ENCODE data around the gene C3orf70.

C3orf70 gene

DNA sequence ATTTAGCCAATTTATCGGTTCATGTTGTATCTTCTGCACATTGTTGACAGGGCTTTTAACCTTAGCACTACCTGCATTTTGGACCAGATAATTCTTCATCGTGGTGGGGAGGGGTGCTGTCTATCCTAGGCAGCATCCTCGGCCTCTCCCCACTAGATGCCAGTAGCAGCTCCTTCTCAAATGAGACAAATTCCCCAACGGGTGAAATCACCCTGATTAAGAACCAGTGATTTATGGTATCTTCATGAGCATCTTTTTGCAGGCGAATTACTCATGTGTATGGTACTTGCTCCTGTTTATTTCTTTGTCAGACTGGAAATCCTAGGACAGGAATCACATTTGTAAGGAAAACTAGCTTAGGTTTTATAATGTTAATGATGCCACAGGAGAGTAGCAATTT lies 68.0 kb downstream of the C3orf70 start:
- DNase-seq = no peak

DNA sequence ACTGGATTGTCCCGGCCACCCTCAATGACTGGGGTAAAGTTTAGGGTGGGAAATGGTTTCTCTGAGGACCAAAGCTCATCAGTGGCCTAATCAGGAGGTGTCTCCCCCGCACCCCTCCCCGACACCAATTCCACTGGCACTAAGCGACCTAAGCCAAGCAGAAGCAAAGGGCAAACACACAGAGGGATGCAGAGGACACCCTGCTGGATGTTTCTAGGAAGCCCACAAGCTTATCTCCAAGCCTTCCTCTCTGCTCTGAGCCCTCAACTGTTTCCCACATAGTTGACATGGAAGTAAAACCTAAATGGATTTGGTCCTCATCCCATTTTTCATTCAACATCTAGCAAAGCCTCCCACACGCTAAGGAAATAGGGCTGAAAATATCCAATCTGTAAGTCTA lies 68.5 kb downstream of the C3orf70 start:
- DNase-seq = no peak

DNA sequence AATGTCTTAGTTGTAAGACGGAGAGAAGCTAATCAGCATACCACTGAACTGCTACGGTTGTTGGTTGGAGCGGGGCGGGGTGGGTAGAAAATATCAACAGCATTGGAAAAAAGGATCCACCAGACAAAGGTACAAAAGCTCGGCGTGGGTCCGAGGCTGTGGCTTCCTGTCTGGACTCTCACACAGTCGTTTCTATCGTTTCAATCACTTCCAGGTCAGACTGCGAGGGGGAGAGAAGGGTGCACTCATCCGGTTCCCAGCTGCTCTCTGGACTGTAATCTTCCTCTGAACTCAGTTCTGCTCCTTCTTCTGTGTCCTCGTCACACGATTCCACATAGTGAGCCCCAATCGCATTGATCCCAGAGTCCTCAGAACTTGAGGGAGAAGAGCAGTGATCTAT lies 70.0 kb downstream of the C3orf70 start:
- DNase-seq = no peak

DNA sequence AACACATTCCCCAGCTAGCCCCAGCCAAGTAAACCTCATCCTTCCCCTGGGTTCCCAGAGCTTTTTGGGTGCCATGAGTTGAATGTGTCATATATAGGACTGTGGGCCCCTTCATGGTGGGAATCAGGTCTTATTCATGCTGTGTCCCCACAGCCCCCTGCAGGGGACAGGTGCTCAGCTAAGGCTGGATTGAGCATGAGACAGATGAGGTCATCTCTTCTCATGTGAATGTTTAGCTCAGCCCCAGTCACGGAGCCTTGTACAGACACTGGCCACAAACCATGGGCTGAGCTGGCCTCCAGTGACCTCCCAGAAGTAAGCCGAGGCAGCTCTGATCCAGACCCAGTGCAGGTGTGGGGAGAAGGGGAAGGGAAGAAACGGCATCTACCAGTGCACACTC lies 70.7 kb downstream of the C3orf70 start:
- DNase-seq = no peak

DNA sequence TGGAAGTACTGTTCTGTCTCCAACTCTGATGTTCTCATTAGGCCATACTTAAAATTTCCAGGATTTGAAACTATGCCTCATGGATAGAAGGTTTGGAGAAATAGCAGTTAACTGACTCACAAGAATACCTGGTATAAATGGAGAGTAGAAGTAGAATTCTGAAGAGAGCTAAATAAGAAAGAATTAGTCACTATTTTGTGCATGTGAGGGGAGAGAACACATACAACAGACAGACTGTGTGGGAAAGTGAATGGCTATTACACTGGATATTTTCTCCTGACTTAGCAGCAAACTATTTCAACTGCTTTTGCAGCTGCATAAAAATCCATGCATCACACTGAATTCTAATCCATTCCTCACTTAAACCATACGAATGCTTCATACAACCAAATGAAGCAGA lies 71.3 kb downstream of the C3orf70 start:
- DNase-seq = no peak

DNA sequence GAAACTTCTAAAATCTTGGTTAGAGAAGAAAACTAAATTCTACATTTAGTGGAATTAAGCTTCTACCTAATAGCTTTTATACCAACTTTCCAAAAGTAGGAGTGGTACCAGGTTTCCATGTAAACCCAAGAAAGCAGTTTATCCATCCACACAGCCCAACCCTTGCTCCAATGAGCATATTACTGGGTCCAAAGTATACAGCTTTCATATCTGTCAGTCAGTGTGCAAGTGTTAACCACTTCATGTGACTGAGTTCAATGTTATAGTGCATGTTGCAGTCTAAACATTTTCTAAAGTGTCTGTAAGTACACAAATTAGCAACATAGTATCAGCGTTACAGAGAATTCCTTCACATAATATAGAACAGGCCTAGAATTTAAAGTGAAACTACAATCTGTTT lies 73.2 kb downstream of the C3orf70 start:
- no peak for DNase-seq

DNA sequence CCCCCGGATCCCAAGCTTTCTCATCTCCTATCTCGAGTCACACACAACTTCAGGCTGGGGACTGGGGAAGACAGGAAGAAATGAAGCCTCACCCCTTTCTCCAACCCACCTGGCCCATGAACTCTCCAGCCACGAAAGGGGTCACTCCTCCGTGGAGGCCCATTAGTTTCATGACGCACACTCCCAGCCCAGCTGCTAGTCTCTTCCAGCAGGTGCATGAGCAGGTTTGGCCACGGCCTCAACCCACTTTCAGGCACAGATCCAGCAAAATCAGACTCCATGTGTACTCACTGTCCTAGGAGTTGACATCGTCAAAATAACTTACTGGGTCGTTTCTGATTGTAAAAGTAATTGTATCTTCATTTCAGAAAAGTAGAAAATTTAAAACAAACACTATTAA lies 76.6 kb downstream of the C3orf70 start:
- no peak for DNase-seq

DNA sequence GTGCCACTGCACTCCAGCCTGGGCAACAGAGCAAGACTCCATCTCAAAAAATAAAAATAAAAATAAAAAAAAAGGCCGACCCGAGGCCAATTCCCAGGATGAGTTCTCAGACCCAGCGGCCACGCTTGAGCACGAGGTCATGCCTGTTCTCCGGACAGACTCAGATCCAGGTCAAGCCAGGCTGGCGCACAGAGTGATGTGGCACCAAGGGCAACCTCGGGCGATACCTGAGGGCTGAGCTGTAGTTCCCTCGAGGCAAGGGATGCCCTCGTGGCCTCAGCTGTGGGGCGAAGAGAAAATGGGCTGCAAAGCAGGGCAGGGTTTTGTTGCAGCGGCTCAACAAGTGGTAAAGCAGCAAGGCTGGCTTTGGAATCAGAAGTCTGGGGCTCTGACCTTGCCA lies 77.3 kb downstream of the C3orf70 start:
- DNase-seq = no peak

DNA sequence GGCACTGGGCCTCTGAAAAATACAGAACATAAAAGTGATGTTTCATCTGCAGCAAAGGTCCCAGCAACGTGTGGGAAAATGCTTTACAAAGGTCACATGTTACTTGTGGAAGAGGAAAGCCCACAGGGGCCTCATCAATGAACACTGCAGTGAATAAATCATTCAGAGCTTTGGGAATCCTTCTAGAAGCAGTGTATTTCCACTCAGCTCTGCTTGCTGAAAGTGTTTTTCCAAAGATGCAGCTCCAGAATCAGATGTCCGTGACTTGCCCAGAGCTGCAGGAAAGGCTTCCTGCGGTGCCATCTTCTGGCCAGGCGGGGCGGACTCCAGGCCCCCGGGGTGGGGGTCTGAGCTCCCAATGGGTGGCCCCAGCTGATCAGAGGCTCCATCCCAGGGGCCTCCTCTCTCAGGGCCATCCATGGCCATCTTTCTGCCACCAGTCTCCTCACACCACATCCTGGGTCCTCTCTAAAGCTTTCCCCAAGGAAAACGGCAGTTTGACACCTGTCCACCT lies 81.5 kb downstream of the C3orf70 start:
- no peak for DNase-seq

DNA sequence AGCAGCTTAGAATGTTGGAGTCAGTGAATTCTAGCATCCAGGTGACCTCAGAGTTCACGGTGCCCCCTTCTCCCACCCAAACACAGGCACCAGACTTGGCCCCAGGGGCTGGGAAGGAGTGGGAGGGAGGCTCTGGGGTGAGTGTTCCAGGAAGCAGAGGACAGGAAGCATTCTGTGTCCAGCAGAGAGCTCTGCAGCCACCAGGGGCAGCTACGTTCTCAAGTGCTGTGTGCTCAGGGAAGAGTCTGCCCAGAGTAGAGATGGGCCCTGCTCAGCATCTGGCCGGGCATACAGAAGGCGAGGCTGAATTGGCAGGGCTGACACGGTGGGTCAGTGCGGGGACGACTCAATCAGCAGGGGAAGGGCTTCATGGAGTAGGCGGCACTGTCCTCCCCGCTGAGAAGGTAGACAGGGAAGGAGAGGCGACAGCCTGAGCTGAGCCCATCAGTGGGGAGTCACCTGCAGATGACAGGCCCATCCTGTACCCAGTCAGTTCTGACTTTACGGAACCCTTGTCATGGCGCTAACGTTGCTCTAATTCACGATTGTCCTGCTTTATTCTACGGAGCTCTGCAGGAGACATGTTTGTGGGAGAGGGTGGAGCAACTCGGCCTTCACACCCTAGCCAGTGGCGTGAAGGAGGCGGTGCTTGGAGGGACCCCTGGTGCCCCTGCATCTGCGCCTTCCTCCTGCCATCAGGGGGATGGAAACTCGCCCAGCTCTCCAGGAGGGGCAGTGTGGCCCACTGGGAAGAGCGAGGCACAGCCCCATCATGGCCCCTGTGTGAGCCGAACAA lies 82.2 kb downstream of the C3orf70 start:
- DNase-seq = no peak

DNA sequence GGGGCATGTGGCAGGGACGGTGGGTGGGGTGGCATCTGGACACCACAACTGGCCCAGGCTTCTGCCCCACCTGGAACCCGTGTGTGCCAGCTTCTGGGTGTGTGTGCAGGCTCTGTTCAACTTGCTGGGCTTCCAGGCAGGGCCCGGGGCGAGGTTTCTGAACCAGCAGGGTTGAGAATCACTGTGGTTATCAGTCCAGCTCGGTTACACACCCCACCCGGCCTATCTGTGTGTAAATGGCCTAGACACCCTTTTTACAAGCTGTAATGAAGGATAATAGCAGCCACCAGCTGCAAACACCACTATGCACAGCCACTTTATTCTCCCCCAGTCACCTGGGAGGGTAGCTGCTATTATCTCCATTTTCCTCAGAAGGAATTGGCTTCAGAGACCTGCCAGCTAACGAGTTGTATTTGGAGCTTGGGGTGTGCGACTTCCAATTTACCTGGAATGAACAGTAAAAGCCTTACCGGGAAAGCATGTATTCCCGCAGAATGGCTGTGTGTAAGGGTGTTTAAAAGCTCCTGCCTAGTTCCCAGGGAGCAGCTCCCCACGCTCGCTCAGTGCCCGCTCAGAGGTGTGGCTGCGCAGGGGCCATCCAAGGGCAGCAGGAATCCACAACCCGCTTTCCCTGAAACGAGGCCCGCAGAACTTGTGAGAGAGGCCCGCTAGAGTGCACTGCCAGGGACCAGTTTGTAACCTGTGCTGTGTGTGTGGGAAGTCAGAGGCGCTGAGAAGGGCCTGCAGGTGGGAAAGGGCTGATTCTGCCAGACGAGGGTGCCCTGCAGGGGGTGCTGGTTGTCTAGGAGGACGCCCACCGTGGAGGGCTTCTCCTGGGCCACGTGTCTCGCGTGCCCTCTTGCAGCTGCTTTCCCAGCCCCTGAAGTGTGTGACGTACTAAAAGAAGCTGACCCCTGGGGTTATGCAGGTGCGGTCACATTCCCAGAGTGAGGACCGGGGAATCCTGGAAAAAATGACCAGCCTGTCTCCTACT lies 83.5 kb downstream of the C3orf70 start:
- DNase-seq = no peak

DNA sequence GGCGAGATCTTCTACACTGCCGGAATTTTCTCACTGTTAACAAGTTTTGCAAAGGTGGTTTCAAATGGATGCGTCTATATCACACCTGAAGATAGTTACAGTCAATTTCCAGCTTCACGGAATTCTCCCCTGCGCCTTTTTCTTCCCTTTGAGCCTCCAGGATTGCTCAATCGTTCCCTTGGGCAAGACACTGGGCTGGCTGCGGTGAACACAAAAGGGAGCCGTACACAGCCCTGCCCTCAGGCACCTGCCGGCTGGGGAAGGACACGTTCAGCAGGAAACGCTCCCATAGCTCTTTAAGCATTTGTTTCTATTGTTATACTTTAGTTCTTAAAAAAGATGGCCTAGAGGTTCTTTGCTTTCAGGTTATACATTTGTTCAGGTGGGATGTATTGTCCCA lies 85.7 kb downstream of the C3orf70 start:
- DNase-seq = no peak

DNA sequence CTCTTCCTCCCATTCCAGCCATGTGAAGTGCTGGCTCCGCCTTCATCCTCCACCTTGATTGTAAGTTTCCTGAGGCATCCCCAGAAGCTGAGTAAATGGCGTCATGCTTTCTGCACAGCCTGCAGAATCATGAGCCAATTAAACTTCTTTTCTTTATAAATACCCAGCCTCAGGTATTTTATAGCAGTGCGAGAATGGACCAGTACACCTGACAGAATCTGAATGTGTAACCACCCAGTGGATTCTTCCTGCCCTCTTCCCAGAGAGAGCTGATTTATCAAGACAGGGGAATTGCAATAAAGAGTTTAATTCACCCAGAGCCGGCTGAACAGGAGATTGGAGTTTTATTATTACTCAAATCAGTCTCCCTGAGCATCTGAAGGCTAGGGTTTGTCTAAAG lies 86.6 kb downstream of the C3orf70 start:
- no peak for DNase-seq

DNA sequence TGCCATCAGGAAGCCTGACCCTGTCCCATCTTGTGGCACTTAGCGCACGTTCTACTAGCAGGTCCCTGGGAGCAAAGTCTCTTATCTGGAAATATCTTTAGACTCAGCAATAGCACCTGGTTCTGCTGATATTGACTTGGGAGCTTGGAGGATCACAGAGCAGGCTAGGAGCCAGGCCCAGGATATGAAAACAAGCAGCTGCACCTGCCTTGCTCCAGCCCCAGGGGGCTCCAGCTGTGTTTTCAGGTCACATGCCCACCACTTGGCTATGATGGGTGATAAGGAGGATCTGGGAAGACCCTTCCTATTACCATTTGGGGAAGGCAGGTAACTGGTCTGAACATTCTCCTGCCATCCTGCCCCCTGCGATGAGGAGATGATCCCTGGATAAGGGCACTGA lies 87.8 kb downstream of the C3orf70 start:
- DNase-seq = no peak

DNA sequence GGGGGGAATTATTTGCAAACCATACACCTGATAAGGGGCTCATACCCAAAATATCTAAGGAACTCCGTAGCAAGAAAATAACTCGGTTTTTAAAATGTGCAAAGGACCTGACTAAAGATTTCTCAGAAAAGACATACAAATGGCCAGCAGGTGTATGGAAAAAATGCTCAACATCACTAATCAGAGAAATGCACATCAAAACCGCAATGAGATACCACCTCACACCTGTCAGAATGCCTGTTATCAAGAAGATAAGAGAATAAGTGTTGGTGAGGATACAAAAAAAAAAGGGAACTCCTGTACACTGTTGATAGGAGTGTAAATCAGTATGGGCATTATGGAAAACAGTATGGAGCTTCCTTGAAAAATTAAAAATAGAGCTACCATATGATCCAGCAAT lies 89.4 kb downstream of the C3orf70 start:
- no peak for DNase-seq

DNA sequence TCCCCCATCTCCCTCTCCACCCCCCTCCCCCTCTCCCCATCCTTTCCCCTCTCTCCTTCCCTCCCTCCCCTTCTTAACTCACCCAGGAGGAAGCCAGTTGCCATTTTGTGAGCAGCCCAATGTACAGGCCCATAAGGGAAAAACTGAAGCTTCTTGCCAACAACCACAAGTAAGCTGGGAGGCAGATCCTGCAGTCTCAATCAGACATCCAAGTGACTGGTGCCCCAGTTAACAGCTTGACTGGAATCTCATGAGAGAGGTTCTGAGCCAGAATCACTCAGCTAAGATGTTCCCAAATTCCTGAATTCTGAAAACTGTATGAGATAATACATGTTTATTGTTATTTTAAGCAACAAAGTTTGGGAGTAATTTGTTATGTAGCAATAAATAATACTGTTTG lies 90.7 kb downstream of the C3orf70 start:
- DNase-seq = no peak

DNA sequence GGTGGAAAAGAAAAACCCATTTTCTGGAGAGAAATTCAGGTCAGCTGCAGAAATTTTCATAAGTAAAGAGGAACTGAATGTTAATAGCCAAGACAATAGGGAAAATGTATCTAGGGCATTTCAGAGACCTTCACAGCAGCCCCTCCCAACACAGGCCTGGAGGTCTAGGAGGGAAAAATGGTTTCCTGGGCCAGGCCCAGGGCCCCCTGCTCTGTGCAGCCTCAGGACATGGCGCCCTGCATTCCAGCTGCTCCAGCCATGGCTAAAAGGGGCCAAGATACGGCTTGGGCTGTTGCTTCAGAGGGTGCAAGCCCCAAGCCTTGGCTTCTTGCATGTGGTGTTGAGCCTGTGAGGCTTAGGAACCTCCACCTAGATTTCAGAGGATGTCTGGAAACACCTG lies 92.2 kb downstream of the C3orf70 start:
- DNase-seq = no peak

DNA sequence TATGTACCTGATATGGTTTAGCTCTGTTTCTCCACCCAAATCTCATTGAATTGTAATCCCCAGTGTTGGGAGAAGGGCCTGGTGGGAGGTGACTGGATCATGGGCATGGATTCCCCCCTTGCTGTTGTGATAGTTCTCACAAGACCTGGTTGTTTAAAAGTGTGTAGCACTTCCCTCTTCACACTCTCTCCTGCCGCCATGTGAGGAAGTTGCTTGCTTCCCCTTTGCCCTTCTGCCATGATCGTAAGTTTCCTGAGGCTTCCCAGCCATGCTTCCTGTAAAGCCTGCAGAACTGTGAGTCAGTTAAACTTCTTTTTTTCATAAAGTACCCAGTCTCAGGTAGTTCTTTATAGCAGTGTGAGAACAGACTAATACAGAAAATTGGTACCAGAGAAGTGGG lies 93.1 kb downstream of the C3orf70 start:
- DNase-seq = no peak

DNA sequence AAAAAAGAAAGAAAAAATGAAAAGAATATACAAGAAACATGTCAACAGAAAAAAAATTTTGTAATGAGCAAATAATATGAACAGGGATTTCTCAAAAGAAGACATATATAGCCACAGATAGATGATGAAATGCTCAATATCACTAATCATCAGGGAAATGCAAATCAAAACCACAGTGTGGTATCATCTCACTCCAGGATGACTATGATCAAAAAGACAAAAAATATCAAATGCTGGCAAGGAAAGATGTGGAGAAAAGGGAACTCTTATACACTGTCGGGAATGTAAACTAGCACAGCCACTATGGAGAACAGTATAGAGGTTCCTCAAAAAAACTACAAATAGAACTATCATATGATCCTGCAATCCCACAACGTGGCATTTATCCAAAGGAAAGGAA lies 94.1 kb downstream of the C3orf70 start:
- DNase-seq = no peak

DNA sequence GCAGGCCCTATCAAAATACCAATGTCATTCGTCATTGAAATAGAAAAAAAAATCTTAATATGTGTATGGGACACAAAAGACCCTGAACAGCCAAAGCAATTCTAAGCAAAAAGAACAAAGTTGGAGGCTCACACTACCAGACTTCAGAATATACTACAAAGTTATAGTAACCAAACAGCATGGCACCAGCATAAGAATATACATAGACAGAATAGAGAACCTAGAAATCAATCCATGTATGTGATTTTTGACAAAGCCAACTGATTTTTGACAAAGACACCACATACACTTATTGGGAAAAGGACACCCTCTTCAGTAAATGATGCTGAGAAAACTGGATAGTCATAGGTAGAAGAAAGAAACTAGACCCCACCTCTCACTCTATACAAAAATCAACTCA lies 95.0 kb downstream of the C3orf70 start:
- DNase-seq = no peak

DNA sequence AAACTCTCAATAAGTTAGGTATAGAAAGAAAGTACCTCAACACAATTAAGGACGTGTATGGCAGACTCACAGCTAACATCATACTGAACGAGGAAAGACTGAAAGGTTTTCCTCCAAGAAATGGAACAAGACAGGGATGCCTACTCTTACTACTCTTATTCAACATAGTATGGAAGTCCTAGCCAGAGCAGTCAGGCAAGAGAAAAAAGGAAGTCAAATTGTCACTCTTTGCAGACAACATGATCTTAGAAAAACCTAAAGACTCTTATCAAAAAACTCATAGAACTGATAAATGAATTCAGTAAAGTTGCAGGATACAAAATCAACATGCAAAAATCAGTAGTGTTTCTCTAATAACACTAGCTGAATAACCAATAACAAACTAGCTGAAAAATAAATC lies 96.0 kb downstream of the C3orf70 start:
- DNase-seq = no peak

DNA sequence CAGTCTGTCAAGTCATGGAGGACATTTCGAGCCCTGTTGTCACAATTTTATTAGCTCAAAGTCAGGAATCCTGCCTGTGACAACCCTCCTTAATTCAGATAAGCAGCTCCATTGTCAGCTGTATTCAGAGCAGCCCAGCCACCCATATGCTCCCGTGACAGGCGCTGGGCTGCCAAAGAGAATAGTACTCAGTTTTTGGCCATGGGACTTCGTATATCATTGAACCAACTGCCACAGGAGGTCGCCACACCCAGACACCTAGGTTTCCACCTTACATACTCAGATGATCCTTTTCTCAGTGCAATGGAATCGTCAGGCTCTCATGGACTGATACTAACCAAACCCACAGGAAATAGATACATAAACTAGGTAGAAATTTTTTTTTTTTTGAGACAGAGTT lies 100.2 kb downstream of the C3orf70 start:
- no peak for DNase-seq

DNA sequence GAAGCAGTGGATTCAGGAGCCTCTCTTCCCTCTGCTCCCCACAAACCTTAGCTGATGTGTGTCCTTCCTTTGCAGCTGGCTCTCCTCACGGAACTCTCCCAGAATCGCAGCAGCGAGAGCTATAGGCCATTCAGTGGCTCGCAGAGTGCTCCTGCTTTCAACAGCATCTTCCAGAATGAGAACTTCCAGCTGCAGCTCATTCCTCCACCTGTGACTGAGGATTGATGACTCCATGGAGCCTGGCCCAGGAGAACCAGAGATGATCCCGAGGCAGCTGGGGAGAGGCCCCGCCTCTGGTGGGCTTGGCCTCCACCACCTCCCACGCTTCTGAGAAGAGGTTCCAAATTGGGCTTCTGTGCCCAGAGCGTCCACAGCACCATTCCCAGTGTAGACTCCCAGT lies 101.1 kb downstream of the C3orf70 start:
- DNase-seq = no peak

DNA sequence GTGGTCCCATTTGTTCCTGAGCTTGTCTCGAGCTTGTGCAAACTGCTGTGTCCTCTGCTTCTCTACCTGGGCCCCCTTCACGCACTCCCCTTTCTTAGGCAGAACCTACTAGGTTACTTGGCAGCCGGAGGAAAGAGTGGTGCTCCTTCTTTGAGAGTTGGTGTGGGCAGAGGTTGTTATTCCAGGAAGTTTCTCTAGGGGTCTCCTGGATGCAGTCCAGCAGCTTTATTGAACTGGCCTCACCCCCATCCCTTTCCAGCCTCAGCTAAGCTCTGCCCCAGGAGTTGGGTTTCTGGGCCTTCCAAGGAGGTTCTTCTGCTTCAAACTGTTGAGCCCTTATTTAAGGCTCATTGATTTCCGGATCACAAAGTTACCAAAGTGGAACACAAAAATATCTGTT lies 103.2 kb downstream of the C3orf70 start:
- DNase-seq = no peak

Measured in NCI-H446 treated with DMSO at 0.1 percent for 48 hours (cell line).